Endothelial cell of umbilical vein (primary cell): ENCODE measurements around the gene AKAP6. TPM values are rescaled to one million over a fixed set of nuclear protein-coding genes. Genes with fewer than 3 reads are reported as not detected.

Experiments
- BruUV-seq: library from RNA; stranded (reverse); fragments of 400-500 nt; replicated peaks from 2 replicates; lab custom pipeline; 2021; lab: Mats Ljungman, UMichigan
- CTCF ChIA-PET: fragments of 300-600, 350-600 bp; sonication (Branson Sonifier 250); formaldehyde crosslinking; loops from one replicate; lab custom pipeline; 2021; ENCODE audit warnings: antibody characterized with exemption, inconsistent platforms; lab: Charles Lee
- POLR2A ChIA-PET: fragments of 300-600, 350-600 bp; sonication (Branson Sonifier 250); formaldehyde crosslinking; loops from one replicate; lab custom pipeline; 2021; ENCODE audit warnings: antibody characterized with exemption, inconsistent platforms; lab: Charles Lee
- DNase-seq: peaks from one replicate; pipeline ENCODE4 v3.0.0-alpha.2; 2011; ENCODE audit warnings: low read depth, low spot score
- FAIRE-seq: peaks from 2 replicates; lab custom pipeline; 2011; peaks lifted over from hg19 to GRCh38; lab: Jason Lieb, UNC
- H2AFZ ChIP-seq: 2 replicates; pipeline ENCODE4 v1.6.0; 2012; ENCODE audit warnings: low read depth, low read length, control low read depth, inconsistent platforms
- H3K27ac ChIP-seq: 2 replicates; pipeline ENCODE4 v1.5.1; 2011; ENCODE audit warnings: low read depth, mild to moderate bottlenecking, control low read depth, low read length, moderate library complexity; ENCODE audit not compliant: insufficient read depth
- H3K27me3 ChIP-seq, 2 experiments: 2 replicates each; pipeline versions ENCODE4 v1.6.0 to v1.6.1; 2011; ENCODE audit warnings: low read length in 2 of 2, mixed read lengths in 1 of 2; ENCODE audit not compliant: control insufficient read depth in 2 of 2, insufficient read depth in 2 of 2
- H3K36me3 ChIP-seq, 2 experiments: 2 replicates in 1 of 2; 3 replicates in 1 of 2; pipeline ENCODE4 v1.5.1; 2011; ENCODE audit warnings: low read length in 2 of 2, mild to moderate bottlenecking in 1 of 2, moderate library complexity in 1 of 2; ENCODE audit not compliant: control insufficient read depth in 2 of 2, insufficient read depth in 2 of 2; ENCODE audit errors: extremely low read depth in 1 of 2
- H3K4me1 ChIP-seq: 3 replicates; pipeline ENCODE4 v1.5.1; 2011; ENCODE audit warnings: mild to moderate bottlenecking, low read length; ENCODE audit not compliant: control insufficient read depth, insufficient read depth; ENCODE audit errors: extremely low read depth
- H3K4me2 ChIP-seq: 2 replicates; pipeline ENCODE4 v1.6.1; 2011; ENCODE audit warnings: low read length, control low read depth, mixed read lengths; ENCODE audit not compliant: insufficient read depth
- H3K4me3 ChIP-seq, 3 experiments: fragments of 200-600 bp in 1 of 3; sonication (generic), shearing (Covaris generic) in 1 of 3; replicated peaks in 1 of 3; 2 replicates each; pipeline ENCODE4 v1.5.1; 2011 to 2016; ENCODE audit warnings: control low read depth in 3 of 3, low read length in 3 of 3, mild to moderate bottlenecking in 2 of 3, inconsistent platforms in 1 of 3, low read depth in 1 of 3, moderate library complexity in 1 of 3; ENCODE audit not compliant: insufficient read depth in 1 of 3
- H3K79me2 ChIP-seq: 2 replicates; pipeline ENCODE4 v1.6.0; 2012; ENCODE audit warnings: low read length, inconsistent platforms; ENCODE audit not compliant: control insufficient read depth, insufficient read depth
- H3K9ac ChIP-seq: replicated peaks from 2 replicates; pipeline ENCODE3; 2011; ENCODE audit warnings: low read length, control low read depth; ENCODE audit not compliant: insufficient read depth; ENCODE audit errors: extremely low read depth
- H3K9me1 ChIP-seq: replicated peaks from 3 replicates; pipeline ENCODE4 v1.6.0; 2011; ENCODE audit warnings: mild to moderate bottlenecking, low read length; ENCODE audit not compliant: control insufficient read depth, insufficient read depth; ENCODE audit errors: extremely low read depth
- H3K9me3 ChIP-seq: replicated peaks from 2 replicates; pipeline ENCODE4 v1.5.1; 2012; ENCODE audit warnings: low read length, inconsistent platforms; ENCODE audit not compliant: control insufficient read depth, insufficient read depth
- H4K20me1 ChIP-seq: replicated peaks from 2 replicates; pipeline ENCODE3; 2011; ENCODE audit warnings: mild to moderate bottlenecking, low read length; ENCODE audit not compliant: control insufficient read depth, insufficient read depth; ENCODE audit errors: extremely low read depth
- EZH2 ChIP-seq: IDR thresholded peaks from 2 replicates; pipeline ENCODE4 v1.6.1; 2012; ENCODE audit warnings: borderline replicate concordance, low read depth, mild to moderate bottlenecking, moderate library complexity, low read length, inconsistent platforms; ENCODE audit not compliant: severe bottlenecking
- FOS ChIP-seq: IDR thresholded peaks from 2 replicates; pipeline ENCODE4 v1.6.1; 2011; ENCODE audit warnings: mild to moderate bottlenecking, low read length, moderate library complexity, borderline replicate concordance; ENCODE audit not compliant: insufficient read depth
- GATA2 ChIP-seq: IDR thresholded peaks from 2 replicates; pipeline ENCODE4 v1.7.0; 2011; ENCODE audit warnings: low read depth, mild to moderate bottlenecking, moderate library complexity, mixed read lengths, low read length; ENCODE audit not compliant: insufficient read length, insufficient read depth
- JUN ChIP-seq: IDR thresholded peaks from 2 replicates; pipeline ENCODE4 v1.6.1; 2011; ENCODE audit warnings: borderline replicate concordance, low read depth; ENCODE audit not compliant: insufficient read length, insufficient read depth
- MAX ChIP-seq: IDR thresholded peaks from 2 replicates; pipeline ENCODE4 v1.6.1; 2011; ENCODE audit not compliant: insufficient read depth, insufficient read length
- MYC ChIP-seq: IDR thresholded peaks from one replicate; pipeline ENCODE4 v1.6.1; 2011; ENCODE audit warnings: mild to moderate bottlenecking, low read depth, low read length
- POLR2A ChIP-seq: IDR thresholded peaks from 2 replicates; pipeline ENCODE4 v1.6.1; 2012; ENCODE audit warnings: low read depth, mild to moderate bottlenecking, control low read depth, low read length
- POLR2AphosphoS5 ChIP-seq: IDR thresholded peaks from 2 replicates; pipeline ENCODE4 v1.6.1; 2012; ENCODE audit warnings: low read depth, mild to moderate bottlenecking, control low read depth, low read length, moderate library complexity; ENCODE audit not compliant: insufficient read depth
- dilution Hi-C: fragments of 300-500 bp; cut with MboI; formaldehyde crosslinking; loops from one replicate; pipeline ENCODE4 v1.15.0; 2019; ENCODE audit warnings: low sequenced_read_pairs; ENCODE audit not compliant: extremely low pct_ligation_motif_present
- intact Hi-C: fragments of 100-400 bp; cut with micrococcal nuclease; formaldehyde crosslinking; loops from one replicate; pipeline ENCODE4 v1.10.0; 2022
- polyA plus RNA-seq, 4 experiments: library from polyadenylated mRNA; depleted of rRNA in 3 of 4; stranded (reverse) in 3 of 4; unstranded in 1 of 4; fragments of >200 nt; gene quantifications; 2 replicates each; pipeline versions ENCODE4 v1.2.1 to v1.2.3, GENCODE V29; 2011 to 2012; ENCODE audit warnings: missing spikeins in 1 of 4
- total RNA-seq: library from RNA; stranded (reverse); gene quantifications from 2 replicates; pipeline ENCODE4 v1.2.3, GENCODE V29; 2021
- TF ChIP-seq, protein P1 (sequence below), 2 donors: IDR thresholded peaks; 1 replicate in 1 of 2; 2 replicates in 1 of 2; pipeline ENCODE4 v1.5.1; 2011; ENCODE audit warnings: low read length in 2 of 2, mild to moderate bottlenecking in 2 of 2, moderate library complexity in 2 of 2, control low read depth in 1 of 2, inconsistent platforms in 1 of 2, low read depth in 1 of 2; ENCODE audit not compliant: insufficient read depth in 1 of 2; ENCODE audit errors: extremely low read depth in 1 of 2

AKAP6 gene
- total and polyA plus RNA-seq, 2 donors (not counting 3 experiments of a cell fraction or from before 2014, with no cell fraction given) = 0.03 to 0.49 TPM

- Histone ChIP-seq H3K4me2 (no peak overlapping the region), H3K79me2 (no peaks in the 10 kb centered on the region), H4K20me1 (no peaks in the 10 kb centered on the region), H3K4me3 (no peak overlapping the region), H3K4me1 (no peaks in the 10 kb centered on the region), H3K36me3 (no peaks in the 10 kb centered on the region), H3K9ac (no peak overlapping the region), H3K9me1 (no peaks in the 10 kb centered on the region), H3K27me3 (no peaks in the 10 kb centered on the region), H3K9me3 (no peaks in the 10 kb centered on the region), H3K27ac (no peak overlapping the region), H2AFZ (no peak overlapping the region)
- CTCF ChIA-PET = no interaction called here
- intact Hi-C loops = no loop called here
- dilution Hi-C loops = no loop called here
- no TSS peak for BruUV-seq
- POLR2A ChIA-PET = no interaction called here
- no peak for TF ChIP-seq EZH2
- TF ChIP-seq JUN = no peak
- TF ChIP-seq POLR2AphosphoS5 = no peak
- TF ChIP-seq MYC = no peak
- no peak for TF ChIP-seq POLR2A
- no peak for TF ChIP-seq MAX
- TF ChIP-seq GATA2 = no peak
- TF ChIP-seq, protein P1, sequence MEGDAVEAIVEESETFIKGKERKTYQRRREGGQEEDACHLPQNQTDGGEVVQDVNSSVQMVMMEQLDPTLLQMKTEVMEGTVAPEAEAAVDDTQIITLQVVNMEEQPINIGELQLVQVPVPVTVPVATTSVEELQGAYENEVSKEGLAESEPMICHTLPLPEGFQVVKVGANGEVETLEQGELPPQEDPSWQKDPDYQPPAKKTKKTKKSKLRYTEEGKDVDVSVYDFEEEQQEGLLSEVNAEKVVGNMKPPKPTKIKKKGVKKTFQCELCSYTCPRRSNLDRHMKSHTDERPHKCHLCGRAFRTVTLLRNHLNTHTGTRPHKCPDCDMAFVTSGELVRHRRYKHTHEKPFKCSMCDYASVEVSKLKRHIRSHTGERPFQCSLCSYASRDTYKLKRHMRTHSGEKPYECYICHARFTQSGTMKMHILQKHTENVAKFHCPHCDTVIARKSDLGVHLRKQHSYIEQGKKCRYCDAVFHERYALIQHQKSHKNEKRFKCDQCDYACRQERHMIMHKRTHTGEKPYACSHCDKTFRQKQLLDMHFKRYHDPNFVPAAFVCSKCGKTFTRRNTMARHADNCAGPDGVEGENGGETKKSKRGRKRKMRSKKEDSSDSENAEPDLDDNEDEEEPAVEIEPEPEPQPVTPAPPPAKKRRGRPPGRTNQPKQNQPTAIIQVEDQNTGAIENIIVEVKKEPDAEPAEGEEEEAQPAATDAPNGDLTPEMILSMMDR (IDR thresholded peaks at IDR 0.05; ENCODE audit: extremely low read depth in 1 of 2, insufficient read depth in 1 of 2, low read depth in 1 of 2, low read length in 2 of 2) = no peak
- TF ChIP-seq FOS = no peak
- FAIRE-seq (no peak), DNase-seq (no peak)
These were observed 23.5 kb downstream of the AKAP6 start for GRCh38 chr14:32352631-32353030.
